GM10266 (cell line): Measurements from ENCODE around the gene FUT8.

Source experiments
- DNase-seq: peaks from one replicate; pipeline ENCODE4 v3.0.0; 2012; ENCODE audit errors: extremely low spot score
- CTCF ChIP-seq: IDR thresholded peaks from 2 replicates; pipeline ENCODE4 v1.5.1; 2012; ENCODE audit warnings: mild to moderate bottlenecking, low read depth; ENCODE audit not compliant: control insufficient read depth, insufficient read depth; ENCODE audit errors: missing control alignments

The FUT8 gene

GRCh38 chr14:65548878-65549277, 136.3 kb downstream of the FUT8 start:
- no peak for TF ChIP-seq CTCF
- DNase-seq = no peak

GRCh38 chr14:65549429-65549828, 136.9 kb downstream of the FUT8 start:
- no peak for TF ChIP-seq CTCF
- no peak for DNase-seq

DNA sequence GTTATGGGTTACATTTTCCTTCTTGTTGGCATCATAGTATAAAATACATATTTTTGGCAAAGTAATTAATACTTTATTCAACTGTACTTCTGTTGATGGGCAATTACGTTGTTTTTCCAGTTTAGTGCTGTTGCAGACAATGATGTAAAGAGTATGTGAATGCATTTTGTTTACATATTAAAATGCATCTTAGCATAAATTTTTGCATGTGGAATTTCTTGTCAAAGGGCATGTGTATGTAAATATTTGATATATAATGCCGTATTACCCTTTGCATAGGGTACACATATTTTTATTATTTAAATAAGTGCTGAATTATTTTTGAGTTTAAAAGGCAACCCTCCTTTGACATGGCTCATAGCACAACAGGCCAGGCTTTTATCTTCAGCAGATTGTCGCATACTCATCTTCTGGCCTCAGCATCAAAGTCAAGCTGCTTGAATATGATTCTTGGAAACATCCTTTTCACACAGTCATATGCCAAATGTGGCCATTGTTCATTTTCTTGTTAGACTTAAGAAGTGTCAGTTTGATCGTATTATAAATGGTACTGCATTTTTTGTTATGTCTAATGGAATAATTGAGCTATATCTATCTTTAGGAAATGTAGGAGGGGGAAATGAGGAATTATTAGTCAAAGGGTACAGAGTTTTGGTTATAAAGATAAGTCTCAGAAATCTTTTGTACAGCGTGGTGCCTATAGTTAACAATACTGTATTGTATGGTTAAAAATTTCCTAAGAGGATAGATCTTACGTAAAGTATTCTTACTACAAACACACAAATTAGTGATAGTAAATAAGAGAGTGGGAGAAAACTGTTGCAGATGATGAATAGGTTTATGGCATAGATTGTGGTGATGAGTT, 138.5 kb downstream of the FUT8 start:
- no peak for TF ChIP-seq CTCF
- DNase-seq = no peak

GRCh38 chr14:65552724-65553123, 140.2 kb downstream of the FUT8 start:
- no peak for DNase-seq
- no peak for TF ChIP-seq CTCF

DNA sequence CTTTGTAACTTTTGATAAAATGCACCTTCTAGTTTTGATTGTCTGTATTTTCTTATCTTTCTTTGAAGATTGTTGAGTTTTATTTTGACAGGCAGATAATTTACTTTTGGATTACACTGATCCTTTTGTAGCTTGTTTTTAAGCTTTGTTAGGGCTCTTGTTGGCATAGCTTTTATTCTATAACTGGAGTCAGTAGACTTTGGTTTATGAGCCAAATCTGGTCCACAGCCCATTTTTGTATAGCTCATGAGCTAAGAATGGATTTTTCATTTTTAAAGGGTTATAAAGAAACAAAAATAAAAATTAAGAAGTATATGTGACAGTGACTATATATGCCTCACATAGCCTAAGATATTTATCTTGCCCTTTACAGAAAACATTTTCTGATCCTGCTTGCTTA, 142.3 kb downstream of the FUT8 start:
- DNase-seq = no peak
- TF ChIP-seq CTCF = no peak

DNA sequence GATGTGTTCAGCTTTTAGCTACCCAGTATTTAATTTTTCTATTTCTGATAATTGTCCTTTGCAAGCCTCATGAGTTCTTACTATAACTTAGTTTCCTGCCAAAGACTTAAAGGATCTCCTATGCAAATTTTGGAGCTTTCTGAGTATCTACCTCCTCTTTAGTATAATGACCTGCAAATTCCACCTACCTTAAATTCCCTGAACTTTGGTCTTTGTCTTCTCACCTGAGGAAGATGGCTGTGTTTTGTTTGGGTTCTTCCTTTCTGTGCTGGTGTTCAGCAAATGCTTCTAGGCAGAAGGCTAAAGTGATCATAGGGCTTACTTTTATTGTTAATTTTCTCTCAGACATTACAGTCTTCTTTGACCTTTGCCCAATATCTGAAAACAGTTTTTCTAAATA, 142.8 kb downstream of the FUT8 start:
- no peak for TF ChIP-seq CTCF
- no peak for DNase-seq

DNA sequence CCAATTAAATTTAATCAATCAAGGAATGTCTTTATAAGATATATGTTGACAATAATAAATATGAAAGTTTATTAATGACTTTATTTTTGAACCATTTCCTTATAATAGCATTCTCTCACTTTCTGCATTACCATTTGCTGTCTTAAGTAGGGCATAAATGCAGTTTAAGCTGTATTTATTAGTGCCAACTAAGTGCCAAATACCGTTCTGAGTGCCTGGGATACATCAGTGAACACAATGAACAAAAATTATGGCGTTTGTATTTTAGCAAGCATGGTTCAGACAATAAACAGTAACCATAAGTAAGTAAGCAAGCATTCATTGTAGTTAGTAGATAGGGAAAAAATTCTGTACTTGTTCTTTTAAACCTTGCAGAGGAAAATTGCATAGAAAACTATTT, 145.8 kb downstream of the FUT8 start:
- no peak for TF ChIP-seq CTCF
- no peak for DNase-seq
